Immature natural killer cell (primary cell): ENCODE results near the gene SLCO2B1. TPM values are rescaled to one million over a fixed set of nuclear protein-coding genes. Genes with fewer than 3 reads are reported as not detected.

Experiments used
- DNase-seq, 3 donors: peaks; one replicate each; pipeline ENCODE4 v3.0.0; 2022; ENCODE audit warnings: mixed read lengths in 1 of 3
- H3K27ac Mint-ChIP-seq, 6 donors: one replicate each; pipeline ENCODE4 v1.8.0; 2020; ENCODE audit warnings: mixed read lengths in 6 of 6, mild to moderate bottlenecking in 5 of 6, inconsistent platforms in 4 of 6, moderate library complexity in 3 of 6
- H3K27me3 Mint-ChIP-seq, 3 donors: one replicate each; pipeline ENCODE4 v1.8.0; 2020 to 2021; ENCODE audit warnings: low read depth in 3 of 3, mild to moderate bottlenecking in 3 of 3, mixed read lengths in 3 of 3, moderate library complexity in 3 of 3, inconsistent platforms in 1 of 3
- H3K36me3 Mint-ChIP-seq, 3 donors: one replicate each; pipeline ENCODE4 v1.8.0; 2020; ENCODE audit warnings: mixed read lengths in 3 of 3, inconsistent platforms in 2 of 3, mild to moderate bottlenecking in 2 of 3
- H3K4me1 Mint-ChIP-seq, 2 donors: one replicate each; pipeline ENCODE4 v1.8.0; 2020; ENCODE audit warnings: inconsistent platforms in 2 of 2, mild to moderate bottlenecking in 2 of 2, mixed read lengths in 2 of 2, moderate library complexity in 1 of 2
- H3K4me3 Mint-ChIP-seq, 5 donors: one replicate each; pipeline ENCODE4 v1.8.0; 2020; ENCODE audit warnings: mild to moderate bottlenecking in 5 of 5, mixed read lengths in 5 of 5, inconsistent platforms in 3 of 5, moderate library complexity in 3 of 5
- H3K9me3 Mint-ChIP-seq, 6 donors: one replicate each; pipeline ENCODE4 v1.8.0; 2020; ENCODE audit warnings: mild to moderate bottlenecking in 6 of 6, mixed read lengths in 6 of 6, inconsistent platforms in 4 of 6, moderate library complexity in 3 of 6
- polyA plus RNA-seq, 3 donors: library from polyadenylated mRNA; unstranded; fragments of 300-500 nt; fragmentation: Illumina TruSeq; gene quantifications; one replicate each; pipeline ENCODE4 v1.2.3, GENCODE V29; 2021

Gene SLCO2B1
- polyA plus RNA-seq, 3 donors from 2014 or later, result not detected

- no peaks in the 10 kb centered on the region for H3K9me3 Mint-ChIP-seq
- H3K27me3 Mint-ChIP-seq, result peaks cover 0 to 7% (median 7%) of the 10 kb centered on the region in 3 donors
- H3K4me3 Mint-ChIP-seq, result no peak overlapping the region
- no peaks in the 10 kb centered on the region for H3K36me3 Mint-ChIP-seq
- no peaks in the 10 kb centered on the region for H3K4me1 Mint-ChIP-seq
- DNase-seq, result no peak
- H3K27ac Mint-ChIP-seq, result no peak overlapping the region
These were observed 34.0 kb downstream of the SLCO2B1 start for GRCh38 chr11:75184757-75185425.

DNA sequence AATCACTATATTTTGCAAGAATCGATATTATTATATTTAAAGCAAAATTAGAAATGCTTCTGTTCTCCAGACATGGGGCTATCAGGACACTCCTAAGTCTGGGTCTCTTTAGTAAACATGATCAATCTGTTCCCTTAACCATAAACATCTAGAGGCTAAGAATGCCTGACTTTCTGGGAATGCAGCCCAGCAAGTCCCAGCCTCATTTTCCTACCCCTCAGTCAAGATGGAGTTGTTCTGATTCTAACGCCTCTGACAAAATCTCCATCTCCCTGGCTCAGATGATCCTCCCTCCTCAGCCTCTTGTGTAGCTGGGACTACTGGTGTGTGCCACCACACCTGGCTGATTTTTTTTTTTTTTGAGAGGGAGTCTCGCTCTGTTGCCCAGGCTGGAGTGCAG, 35.0 kb downstream of the SLCO2B1 start:
- H3K4me3 Mint-ChIP-seq, result no peak overlapping the region

GRCh38 chr11:75186999-75187398, 36.1 kb downstream of the SLCO2B1 start:
- Mint-ChIP-seq H3K9me3 (no peaks in the 10 kb centered on the region), H3K27me3 (peaks cover 0 to 7% (median 7%) of the 10 kb centered on the region in 3 donors), H3K4me3 (no peak overlapping the region), H3K36me3 (no peaks in the 10 kb centered on the region), H3K27ac (no peak overlapping the region), H3K4me1 (no peaks in the 10 kb centered on the region)
- DNase-seq, result no peak

More for the DNA sequence above, 35.0 kb downstream of the SLCO2B1 start:
- Mint-ChIP-seq H3K36me3 (no peaks in the 10 kb centered on the region), H3K27me3 (peaks cover 0 to 7% (median 7%) of the 10 kb centered on the region in 3 donors), H3K4me1 (no peaks in the 10 kb centered on the region), H3K27ac (no peak overlapping the region), H3K9me3 (no peaks in the 10 kb centered on the region)
- no peak for DNase-seq

- peaks cover 0 to 7% (median 4%) of the 10 kb centered on the region in 3 donors for H3K27me3 Mint-ChIP-seq
- DNase-seq, result no peak
- no peak overlapping the region for H3K4me3 Mint-ChIP-seq
These were observed 37.8 kb downstream of the SLCO2B1 start for GRCh38 chr11:75188671-75189070.

DNA sequence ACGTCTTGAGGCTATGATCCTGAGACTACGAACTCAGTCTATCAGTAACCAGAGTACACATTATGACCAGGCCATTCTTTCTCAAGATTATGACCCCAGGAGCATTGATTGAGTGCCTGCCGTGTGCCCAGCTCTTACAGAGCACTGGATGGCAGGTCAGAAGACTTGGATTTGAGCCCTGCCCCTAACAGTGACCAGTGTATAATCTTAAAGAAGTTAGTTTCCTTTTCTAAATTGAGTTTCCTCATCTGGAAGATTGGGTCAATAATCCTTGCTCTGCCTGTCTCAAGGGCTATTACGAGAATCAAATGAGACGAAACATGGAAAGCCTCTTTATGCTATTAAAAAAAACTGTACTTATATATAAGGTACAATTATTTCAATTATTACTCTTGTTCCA, 38.2 kb downstream of the SLCO2B1 start:
- H3K27me3 Mint-ChIP-seq, result peaks cover 1 to 7% (median 3%) of the 10 kb centered on the region in 3 donors
- no peak for DNase-seq
- H3K9me3 Mint-ChIP-seq, result no peaks in the 10 kb centered on the region
- no peak overlapping the region for H3K4me3 Mint-ChIP-seq
- no peaks in the 10 kb centered on the region for H3K36me3 Mint-ChIP-seq
- no peaks in the 10 kb centered on the region for H3K4me1 Mint-ChIP-seq
- no peak overlapping the region for H3K27ac Mint-ChIP-seq

More at GRCh38 chr11:75188671-75189070, 37.8 kb downstream of the SLCO2B1 start:
- H3K36me3 Mint-ChIP-seq, result no peaks in the 10 kb centered on the region
- H3K4me1 Mint-ChIP-seq, result no peaks in the 10 kb centered on the region
- no peaks in the 10 kb centered on the region for H3K9me3 Mint-ChIP-seq
- H3K27ac Mint-ChIP-seq, result no peak overlapping the region

DNA sequence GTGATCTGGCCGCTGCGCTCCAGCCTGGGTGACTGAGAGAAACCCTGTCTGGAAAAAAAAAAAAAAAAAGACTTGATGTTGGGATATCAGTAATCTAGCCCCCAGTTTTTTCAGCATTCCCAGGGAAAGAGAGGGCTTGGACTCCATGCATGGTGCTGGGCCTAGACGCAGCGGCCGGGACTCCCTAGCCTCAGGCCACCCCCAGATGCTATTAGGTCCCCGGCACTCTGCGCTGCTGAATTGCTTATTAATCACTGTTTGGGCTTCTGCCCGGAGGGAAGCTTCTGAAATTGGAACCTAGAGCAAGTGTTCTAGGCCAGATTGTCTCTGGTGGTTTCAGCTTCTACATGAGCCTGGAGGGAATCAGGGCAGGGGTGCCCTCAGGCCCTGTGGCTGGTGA, 39.0 kb downstream of the SLCO2B1 start:
- Mint-ChIP-seq H3K4me3 (no peak overlapping the region), H3K9me3 (no peaks in the 10 kb centered on the region), H3K36me3 (no peaks in the 10 kb centered on the region), H3K27me3 (peaks cover 0 to 6% (median 2%) of the 10 kb centered on the region in 3 donors), H3K4me1 (no peaks in the 10 kb centered on the region), H3K27ac (no peak overlapping the region)
- DNase-seq, result no peak

- no peaks in the 10 kb centered on the region for H3K9me3 Mint-ChIP-seq
- DNase-seq, result no peak
- no peak overlapping the region for H3K4me3 Mint-ChIP-seq
- H3K4me1 Mint-ChIP-seq, result no peaks in the 10 kb centered on the region
- H3K27ac Mint-ChIP-seq, result no peak overlapping the region
- no peaks in the 10 kb centered on the region for H3K36me3 Mint-ChIP-seq
- peaks cover 0 to 2% (median 2%) of the 10 kb centered on the region in 3 donors for H3K27me3 Mint-ChIP-seq
These were observed 39.9 kb downstream of the SLCO2B1 start for GRCh38 chr11:75190652-75191329.

DNA sequence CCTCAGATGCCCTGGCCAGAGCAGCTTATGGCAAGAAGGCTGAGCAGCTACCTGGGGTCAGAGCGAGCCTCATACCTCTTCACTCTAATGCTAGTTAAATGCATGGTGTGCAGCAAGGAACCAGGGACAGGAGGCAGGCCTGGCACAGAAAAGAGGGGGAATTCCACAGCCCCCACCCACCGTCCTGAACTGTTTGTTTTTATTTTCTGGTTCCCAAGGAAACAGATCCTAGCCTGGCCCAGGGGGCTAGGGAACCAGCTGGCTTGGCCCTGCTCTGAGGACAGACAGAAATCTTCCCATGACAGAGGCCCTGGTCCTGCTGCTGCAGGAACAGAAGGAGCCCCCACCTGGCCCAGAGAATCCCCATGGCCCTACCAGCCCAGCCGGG, 40.4 kb downstream of the SLCO2B1 start:
- Mint-ChIP-seq H3K27ac (no peak overlapping the region), H3K4me3 (no peak overlapping the region), H3K27me3 (peaks cover 0 to 2% (median 2%) of the 10 kb centered on the region in 3 donors), H3K9me3 (no peaks in the 10 kb centered on the region), H3K4me1 (no peaks in the 10 kb centered on the region), H3K36me3 (no peaks in the 10 kb centered on the region)
- no peak for DNase-seq

DNA sequence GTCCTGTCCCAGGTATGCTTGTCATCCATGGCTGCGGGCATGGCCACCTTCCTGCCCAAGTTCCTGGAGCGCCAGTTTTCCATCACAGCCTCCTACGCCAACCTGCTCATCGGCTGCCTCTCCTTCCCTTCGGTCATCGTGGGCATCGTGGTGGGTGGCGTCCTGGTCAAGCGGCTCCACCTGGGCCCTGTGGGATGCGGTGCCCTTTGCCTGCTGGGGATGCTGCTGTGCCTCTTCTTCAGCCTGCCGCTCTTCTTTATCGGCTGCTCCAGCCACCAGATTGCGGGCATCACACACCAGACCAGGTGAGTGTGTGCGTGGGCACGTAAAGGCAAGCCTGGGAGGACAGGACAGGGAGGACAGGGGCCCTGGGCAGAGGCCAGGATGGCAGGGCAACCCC, 42.4 kb downstream of the SLCO2B1 start:
- no peak overlapping the region for H3K27ac Mint-ChIP-seq
- H3K4me3 Mint-ChIP-seq, result no peak overlapping the region
- DNase-seq, result no peak
- H3K36me3 Mint-ChIP-seq, result no peaks in the 10 kb centered on the region
- H3K9me3 Mint-ChIP-seq, result no peaks in the 10 kb centered on the region
- H3K4me1 Mint-ChIP-seq, result no peaks in the 10 kb centered on the region
- H3K27me3 Mint-ChIP-seq, result peaks cover 0 to 2% (median 2%) of the 10 kb centered on the region in 3 donors

DNA sequence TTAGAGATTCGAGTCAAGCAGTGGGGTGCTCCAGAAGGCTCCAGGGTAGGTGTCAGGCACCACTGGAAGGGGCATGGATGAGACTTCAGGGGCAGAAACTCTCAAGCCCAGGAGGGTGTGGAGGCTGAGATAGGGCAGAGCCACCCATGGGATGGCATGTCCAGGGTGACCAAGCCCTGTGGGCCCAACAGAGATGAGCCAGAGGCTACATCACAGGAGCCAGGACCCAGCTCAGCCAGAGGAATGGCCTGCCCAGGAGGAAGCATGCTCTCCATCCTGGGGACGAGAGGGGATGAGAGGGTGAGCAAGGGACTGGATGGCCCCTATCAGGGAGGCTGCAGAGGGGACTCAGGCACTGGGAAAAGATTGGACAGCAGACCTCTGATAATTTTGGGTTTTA, 42.8 kb downstream of the SLCO2B1 start:
- no peak overlapping the region for H3K27ac Mint-ChIP-seq
- H3K9me3 Mint-ChIP-seq, result no peaks in the 10 kb centered on the region
- H3K4me3 Mint-ChIP-seq, result no peak overlapping the region
- H3K36me3 Mint-ChIP-seq, result no peaks in the 10 kb centered on the region
- DNase-seq, result no peak
- no peaks in the 10 kb centered on the region for H3K4me1 Mint-ChIP-seq
- peaks cover 0 to 5% (median 2%) of the 10 kb centered on the region in 3 donors for H3K27me3 Mint-ChIP-seq

DNA sequence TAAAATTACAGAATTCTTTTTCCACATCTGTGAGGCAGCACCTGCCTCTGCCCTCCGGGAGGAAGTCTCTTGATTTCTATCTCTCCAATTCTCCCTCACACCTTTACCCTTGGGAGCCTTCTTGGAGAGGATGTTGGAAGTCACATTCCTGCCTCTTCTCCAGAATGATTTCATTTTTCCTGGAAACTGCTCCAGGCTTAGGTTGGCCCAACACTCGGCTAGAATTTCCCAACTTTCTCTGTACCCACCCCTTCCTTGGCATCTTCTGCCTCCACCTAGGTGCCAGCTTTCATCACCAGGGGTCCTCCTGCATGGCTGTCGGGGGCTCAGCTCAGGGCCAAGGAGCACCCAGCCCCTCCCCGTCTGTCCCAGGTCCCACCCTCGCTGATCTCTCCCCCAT, 43.2 kb downstream of the SLCO2B1 start:
- no peaks in the 10 kb centered on the region for H3K4me1 Mint-ChIP-seq
- H3K4me3 Mint-ChIP-seq, result no peak overlapping the region
- no peaks in the 10 kb centered on the region for H3K36me3 Mint-ChIP-seq
- H3K27me3 Mint-ChIP-seq, result peaks cover 0 to 5% (median 2%) of the 10 kb centered on the region in 3 donors
- no peak for DNase-seq
- no peaks in the 10 kb centered on the region for H3K9me3 Mint-ChIP-seq
- H3K27ac Mint-ChIP-seq, result no peak overlapping the region

GRCh38 chr11:75195167-75195962, 44.5 kb downstream of the SLCO2B1 start:
- no peak for DNase-seq
- no peaks in the 10 kb centered on the region for H3K4me1 Mint-ChIP-seq
- H3K36me3 Mint-ChIP-seq, result no peaks in the 10 kb centered on the region
- H3K27ac Mint-ChIP-seq, result no peak overlapping the region
- H3K9me3 Mint-ChIP-seq, result no peaks in the 10 kb centered on the region
- no peak overlapping the region for H3K4me3 Mint-ChIP-seq
- peaks cover 0 to 5% (median 2%) of the 10 kb centered on the region in 3 donors for H3K27me3 Mint-ChIP-seq

DNA sequence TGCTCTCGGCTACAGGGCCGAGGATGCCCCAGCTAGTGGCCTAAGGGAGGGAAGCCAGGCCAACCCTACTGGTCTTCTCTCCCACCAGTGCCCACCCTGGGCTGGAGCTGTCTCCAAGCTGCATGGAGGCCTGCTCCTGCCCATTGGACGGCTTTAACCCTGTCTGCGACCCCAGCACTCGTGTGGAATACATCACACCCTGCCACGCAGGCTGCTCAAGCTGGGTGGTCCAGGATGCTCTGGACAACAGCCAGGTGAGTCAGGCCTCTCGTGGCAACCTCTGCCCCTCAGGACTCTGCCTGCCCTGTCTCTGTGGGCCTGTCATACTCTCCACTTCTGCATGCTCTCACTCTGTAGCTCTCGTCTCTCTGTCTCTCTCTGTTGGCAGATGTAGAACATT, 45.5 kb downstream of the SLCO2B1 start:
- Mint-ChIP-seq H3K36me3 (no peaks in the 10 kb centered on the region), H3K4me1 (no peaks in the 10 kb centered on the region), H3K4me3 (no peak overlapping the region), H3K9me3 (no peaks in the 10 kb centered on the region), H3K27ac (no peak overlapping the region), H3K27me3 (peaks cover 2 to 8% (median 4%) of the 10 kb centered on the region in 3 donors)
- DNase-seq, result no peak
